ENCODE results near the gene DOCK4.

Gene DOCK4

GRCh38 chr7:112199035-112199655 lies 7.1 kb downstream of the DOCK4 start:
- no peak overlapping the region for H3K9ac ChIP-seq (ENCODE audit: insufficient read length, low read depth)
- H3K36me3 ChIP-seq (ENCODE audit: insufficient read depth, insufficient read length, low read length) = no peaks in the 10 kb centered on the region
- H3K4me1 ChIP-seq (ENCODE audit: insufficient read depth, insufficient read length) = no peaks in the 10 kb centered on the region
- no peak for TF ChIP-seq ZNF274 (IDR thresholded peaks at IDR 0.05; ENCODE audit: low read depth, low read length)
- no peak for TF ChIP-seq YY1 (IDR thresholded peaks at IDR 0.05; ENCODE audit: insufficient read depth, insufficient read length)
- TF ChIP-seq SUZ12 (IDR thresholded peaks at IDR 0.05; ENCODE audit: extremely low read depth, insufficient read depth, insufficient read length) = no peak
- H3K27me3 ChIP-seq (ENCODE audit: insufficient read depth, insufficient read length) = peaks cover 6% of the 10 kb centered on the region
- no peak overlapping the region for H3K4me3 ChIP-seq (ENCODE audit: insufficient read length, low read depth)
- DNase-seq (ENCODE audit: low read depth, low spot score) = no peak
- no peaks in the 10 kb centered on the region for H3K9me3 ChIP-seq (ENCODE audit: insufficient read depth, low read length)

- Histone ChIP-seq H3K27me3 (ENCODE audit: insufficient read depth, insufficient read length) (no peaks in the 10 kb centered on the region), H3K4me3 (ENCODE audit: insufficient read length, low read depth) (no peak overlapping the region), H3K9ac (ENCODE audit: insufficient read length, low read depth) (no peak overlapping the region), H3K9me3 (ENCODE audit: insufficient read depth, low read length) (no peaks in the 10 kb centered on the region), H3K4me1 (ENCODE audit: insufficient read depth, insufficient read length) (no peaks in the 10 kb centered on the region), H3K36me3 (ENCODE audit: insufficient read depth, insufficient read length, low read length) (no peaks in the 10 kb centered on the region)
- no peak for TF ChIP-seq ZNF274 (IDR thresholded peaks at IDR 0.05; ENCODE audit: low read depth, low read length)
- no peak for TF ChIP-seq YY1 (IDR thresholded peaks at IDR 0.05; ENCODE audit: insufficient read depth, insufficient read length)
- TF ChIP-seq SUZ12 (IDR thresholded peaks at IDR 0.05; ENCODE audit: extremely low read depth, insufficient read depth, insufficient read length) = no peak
- no peak for DNase-seq (ENCODE audit: low read depth, low spot score)
These were observed 8.9 kb downstream of the DOCK4 start for GRCh38 chr7:112197322-112197721.

- Histone ChIP-seq H3K9me3 (ENCODE audit: insufficient read depth, low read length) (no peaks in the 10 kb centered on the region), H3K27me3 (ENCODE audit: insufficient read depth, insufficient read length) (no peaks in the 10 kb centered on the region), H3K4me1 (ENCODE audit: insufficient read depth, insufficient read length) (no peaks in the 10 kb centered on the region), H3K4me3 (ENCODE audit: insufficient read length, low read depth) (no peak overlapping the region), H3K36me3 (ENCODE audit: insufficient read depth, insufficient read length, low read length) (no peaks in the 10 kb centered on the region), H3K9ac (ENCODE audit: insufficient read length, low read depth) (no peak overlapping the region)
- DNase-seq (ENCODE audit: low read depth, low spot score) = no peak
- no peak for TF ChIP-seq YY1 (IDR thresholded peaks at IDR 0.05; ENCODE audit: insufficient read depth, insufficient read length)
- no peak for TF ChIP-seq ZNF274 (IDR thresholded peaks at IDR 0.05; ENCODE audit: low read depth, low read length)
- TF ChIP-seq SUZ12 (IDR thresholded peaks at IDR 0.05; ENCODE audit: extremely low read depth, insufficient read depth, insufficient read length) = no peak
These were observed 10.5 kb downstream of the DOCK4 start for GRCh38 chr7:112195717-112196116.

GRCh38 chr7:112193915-112194502 lies 12.2 kb downstream of the DOCK4 start:
- Histone ChIP-seq H3K4me3 (ENCODE audit: insufficient read length, low read depth) (no peak overlapping the region), H3K4me1 (ENCODE audit: insufficient read depth, insufficient read length) (no peaks in the 10 kb centered on the region), H3K36me3 (ENCODE audit: insufficient read depth, insufficient read length, low read length) (no peaks in the 10 kb centered on the region), H3K9ac (ENCODE audit: insufficient read length, low read depth) (no peak overlapping the region), H3K9me3 (ENCODE audit: insufficient read depth, low read length) (no peaks in the 10 kb centered on the region), H3K27me3 (ENCODE audit: insufficient read depth, insufficient read length) (no peaks in the 10 kb centered on the region)
- no peak for DNase-seq (ENCODE audit: low read depth, low spot score)
- TF ChIP-seq YY1 (IDR thresholded peaks at IDR 0.05; ENCODE audit: insufficient read depth, insufficient read length) (no peak), SUZ12 (IDR thresholded peaks at IDR 0.05; ENCODE audit: extremely low read depth, insufficient read depth, insufficient read length) (no peak), ZNF274 (IDR thresholded peaks at IDR 0.05; ENCODE audit: low read depth, low read length) (no peak)

GRCh38 chr7:112192236-112193154 lies 13.7 kb downstream of the DOCK4 start:
- no peak for DNase-seq (ENCODE audit: low read depth, low spot score)
- H3K4me3 ChIP-seq (ENCODE audit: insufficient read length, low read depth) = no peak overlapping the region
- no peak for TF ChIP-seq YY1 (IDR thresholded peaks at IDR 0.05; ENCODE audit: insufficient read depth, insufficient read length)
- no peak for TF ChIP-seq ZNF274 (IDR thresholded peaks at IDR 0.05; ENCODE audit: low read depth, low read length)
- no peak for TF ChIP-seq SUZ12 (IDR thresholded peaks at IDR 0.05; ENCODE audit: extremely low read depth, insufficient read depth, insufficient read length)
- no peaks in the 10 kb centered on the region for H3K36me3 ChIP-seq (ENCODE audit: insufficient read depth, insufficient read length, low read length)
- H3K4me1 ChIP-seq (ENCODE audit: insufficient read depth, insufficient read length) = no peaks in the 10 kb centered on the region
- H3K9ac ChIP-seq (ENCODE audit: insufficient read length, low read depth) = no peak overlapping the region
- no peaks in the 10 kb centered on the region for H3K27me3 ChIP-seq (ENCODE audit: insufficient read depth, insufficient read length)
- no peaks in the 10 kb centered on the region for H3K9me3 ChIP-seq (ENCODE audit: insufficient read depth, low read length)

GRCh38 chr7:112190120-112190519 lies 16.1 kb downstream of the DOCK4 start:
- no peak overlapping the region for H3K4me3 ChIP-seq (ENCODE audit: insufficient read length, low read depth)
- H3K36me3 ChIP-seq (ENCODE audit: insufficient read depth, insufficient read length, low read length) = no peaks in the 10 kb centered on the region
- no peak for DNase-seq (ENCODE audit: low read depth, low spot score)
- H3K9me3 ChIP-seq (ENCODE audit: insufficient read depth, low read length) = no peaks in the 10 kb centered on the region
- TF ChIP-seq ZNF274 (IDR thresholded peaks at IDR 0.05; ENCODE audit: low read depth, low read length) (no peak), YY1 (IDR thresholded peaks at IDR 0.05; ENCODE audit: insufficient read depth, insufficient read length) (no peak), SUZ12 (IDR thresholded peaks at IDR 0.05; ENCODE audit: extremely low read depth, insufficient read depth, insufficient read length) (no peak)
- H3K27me3 ChIP-seq (ENCODE audit: insufficient read depth, insufficient read length) = no peaks in the 10 kb centered on the region
- no peak overlapping the region for H3K9ac ChIP-seq (ENCODE audit: insufficient read length, low read depth)
- no peaks in the 10 kb centered on the region for H3K4me1 ChIP-seq (ENCODE audit: insufficient read depth, insufficient read length)

- Histone ChIP-seq H3K4me3 (ENCODE audit: insufficient read length, low read depth) (no peak overlapping the region), H3K4me1 (ENCODE audit: insufficient read depth, insufficient read length) (no peaks in the 10 kb centered on the region), H3K9ac (ENCODE audit: insufficient read length, low read depth) (no peak overlapping the region), H3K36me3 (ENCODE audit: insufficient read depth, insufficient read length, low read length) (no peaks in the 10 kb centered on the region), H3K9me3 (ENCODE audit: insufficient read depth, low read length) (no peaks in the 10 kb centered on the region), H3K27me3 (ENCODE audit: insufficient read depth, insufficient read length) (no peaks in the 10 kb centered on the region)
- TF ChIP-seq SUZ12 (IDR thresholded peaks at IDR 0.05; ENCODE audit: extremely low read depth, insufficient read depth, insufficient read length) (no peak), ZNF274 (IDR thresholded peaks at IDR 0.05; ENCODE audit: low read depth, low read length) (no peak)
- DNase-seq (ENCODE audit: low read depth, low spot score) = no peak
These were observed 16.5 kb downstream of the DOCK4 start for GRCh38 chr7:112189691-112190090.

Data from NT2/D1 (cell line).